Prostate gland (tissue), 2 donors: ENCODE measurements around the gene STMN1.

Source experiments
- CTCF ChIP-seq, 4 experiments: fragments of 200-600 bp in 2 of 4; fragments of 450-650 bp in 2 of 4; sonication (generic) in 2 of 4; IDR thresholded peaks; 1 replicate in 3 of 4; 2 replicates in 1 of 4; pipeline ENCODE4 v1.5.1; 2016 to 2019; ENCODE audit warnings: antibody characterized with exemption in 4 of 4, mild to moderate bottlenecking in 2 of 4, moderate library complexity in 2 of 4
- POLR2A ChIP-seq: fragments of 450-650 bp; IDR thresholded peaks from one replicate; pipeline ENCODE4 v1.6.1; 2016; ENCODE audit warnings: antibody characterized with exemption, mild to moderate bottlenecking

DNA sequence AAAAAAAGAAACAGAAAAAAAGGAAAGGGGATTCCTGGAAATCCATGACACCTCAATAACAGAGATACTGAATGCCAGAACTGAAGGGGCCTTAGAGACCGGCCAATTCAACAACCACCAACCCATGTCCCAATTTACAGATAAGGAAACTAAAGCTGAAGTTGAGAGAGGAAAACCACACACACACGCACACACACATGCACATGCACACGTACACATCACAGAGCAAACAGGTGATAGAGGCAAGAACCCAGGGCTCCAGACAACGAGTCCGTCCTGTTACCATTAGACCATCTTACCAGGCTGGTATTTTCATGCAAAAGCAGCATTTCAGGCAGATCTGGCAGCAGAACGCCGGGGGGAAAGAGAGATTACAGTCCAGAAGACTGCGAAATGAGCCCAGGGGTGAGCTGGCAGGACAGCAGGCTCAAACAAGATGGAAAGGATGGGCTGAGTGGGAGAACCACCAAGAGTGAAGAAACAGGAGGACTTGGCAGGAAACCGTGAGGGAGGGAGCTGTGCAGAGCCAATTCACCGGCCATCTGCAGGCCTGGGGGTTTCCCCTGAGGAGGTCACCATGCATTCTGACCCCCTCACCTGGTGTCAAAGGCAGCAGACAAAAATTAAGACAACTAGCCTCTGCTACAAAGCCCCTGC, 48.2 kb upstream of the STMN1 start:
- TF ChIP-seq CTCF (IDR thresholded peaks at IDR 0.05) (no peak), POLR2A (no peak)
